T-cell (primary cell): Measurements from ENCODE around the gene DSTN. TPM values are rescaled to one million over a fixed set of nuclear protein-coding genes. Genes with fewer than 3 reads are reported as not detected.

Source experiments
- ATAC-seq, 4 experiments: fragments of 200-7000 bp in 3 of 4; fragments of 150-1000 bp in 1 of 4; cut with Tn5 transposase; replicated peaks in 1 of 4; 1 replicate in 3 of 4; 2 replicates in 1 of 4; pipeline ENCODE4 v1.10.0; 2021; ENCODE audit warnings: moderate library complexity in 3 of 4, mild to moderate bottlenecking in 2 of 4, moderate number of reproducible peaks in 1 of 4
- CTCF ChIA-PET, 2 donors: fragments of 300-600 bp; sonication (Branson Sonifier 250); formaldehyde crosslinking; loops; one replicate each; lab custom pipeline; 2022; ENCODE audit warnings: antibody characterized with exemption in 2 of 2; lab: Charles Lee
- POLR2A ChIA-PET, 2 donors: fragments of 300-600 bp; sonication (Branson Sonifier 250); formaldehyde crosslinking; loops; one replicate each; lab custom pipeline; 2022; ENCODE audit warnings: antibody characterized with exemption in 2 of 2; lab: Charles Lee
- DNase-seq, 35 experiments: peaks; one replicate each; pipeline versions ENCODE4 v3.0.0 to v3.0.0-alpha.2; 2013 to 2023
- H3K27ac ChIP-seq: one replicate; pipeline ENCODE4 v1.5.1; 2013; ENCODE audit warnings: low read length
- H3K27me3 ChIP-seq, 2 experiments: replicated peaks in 1 of 2; 1 replicate in 1 of 2; 2 replicates in 1 of 2; pipeline versions ENCODE4 v1.6.1 to v1.7.0; 2013; ENCODE audit warnings: low read length in 1 of 2, mixed read lengths in 1 of 2; ENCODE audit not compliant: control insufficient read depth in 2 of 2, insufficient read depth in 2 of 2; ENCODE audit errors: extremely low read depth in 1 of 2
- H3K36me3 ChIP-seq, 2 donors: 1 replicate in 1 of 2; 2 replicates in 1 of 2; pipeline versions ENCODE4 v1.6.1 to v1.7.0; 2013; ENCODE audit warnings: low read length in 1 of 2; ENCODE audit not compliant: control insufficient read depth in 2 of 2, insufficient read depth in 1 of 2; ENCODE audit errors: extremely low read depth in 1 of 2
- H3K4me1 ChIP-seq, 2 experiments: 1 replicate in 1 of 2; 2 replicates in 1 of 2; pipeline versions ENCODE4 v1.6.1 to v1.7.0; 2013; ENCODE audit warnings: low read length in 2 of 2, mixed read lengths in 1 of 2; ENCODE audit not compliant: insufficient read depth in 2 of 2, control insufficient read depth in 1 of 2; ENCODE audit errors: extremely low read depth in 1 of 2
- H3K4me3 ChIP-seq, 2 donors: 1 replicate in 1 of 2; 2 replicates in 1 of 2; pipeline versions ENCODE4 v1.5.1 to v1.7.0; 2013; ENCODE audit warnings: mild to moderate bottlenecking in 2 of 2, low read length in 1 of 2, moderate library complexity in 1 of 2; ENCODE audit not compliant: control insufficient read depth in 1 of 2; ENCODE audit errors: extremely low read depth in 1 of 2
- H3K9me3 ChIP-seq: 2 replicates; pipeline ENCODE4 v1.7.0; 2013
- H3K27ac Mint-ChIP-seq, 2 donors: one replicate each; pipeline ENCODE4 v1.8.0; 2020 to 2021; ENCODE audit warnings: mild to moderate bottlenecking in 2 of 2, mixed read lengths in 2 of 2
- H3K27me3 Mint-ChIP-seq, 2 donors: one replicate each; pipeline ENCODE4 v1.8.0; 2021 to 2022; ENCODE audit warnings: mixed read lengths in 2 of 2
- H3K36me3 Mint-ChIP-seq: one replicate; pipeline ENCODE4 v1.8.0; 2021; ENCODE audit warnings: mixed read lengths
- H3K4me1 Mint-ChIP-seq, 3 donors: one replicate each; pipeline ENCODE4 v1.8.0; 2020 to 2022; ENCODE audit warnings: mixed read lengths in 3 of 3, mild to moderate bottlenecking in 1 of 3
- H3K4me3 Mint-ChIP-seq, 3 donors: one replicate each; pipeline ENCODE4 v1.8.0; 2020 to 2022; ENCODE audit warnings: mild to moderate bottlenecking in 3 of 3, mixed read lengths in 3 of 3, moderate library complexity in 3 of 3
- H3K9me3 Mint-ChIP-seq, 3 donors: one replicate each; pipeline ENCODE4 v1.8.0; 2020 to 2022; ENCODE audit warnings: mixed read lengths in 3 of 3
- WGBS: methylation state at CpG from one replicate; pipeline ENCODE4 v1.1.5; 2013; ENCODE audit warnings: missing lambda C conversion rate; ENCODE audit not compliant: insufficient coverage; 5-methylcytosine and 5-hydroxymethylcytosine counted together
- total RNA-seq, 35 experiments: library from RNA in 6 of 35; stranded (reverse) in 6 of 35; fragments of 120-200 nt in 1 of 35; gene quantifications; one replicate each; pipeline versions ENCODE4 v1.2.1 to v1.2.4 and lab custom pipeline; 2013 to 2026

DSTN gene
- total RNA-seq, 5 donors from 2014 or later (not counting 1 experiment from before 2014, with no cell fraction given): 36.3 to 41.7 (median 41.3) TPM

GRCh38 chr20:17624551-17625245 lies 54.8 kb downstream of the DSTN start:
- Mint-ChIP-seq H3K27ac (no peak overlapping the region), H3K4me3 (no peak overlapping the region), H3K27me3 (no peaks in the 10 kb centered on the region)

GRCh38 chr20:17625246-17626051 lies 55.6 kb downstream of the DSTN start:
- H3K9me3 Mint-ChIP-seq: no peaks in the 10 kb centered on the region

More at GRCh38 chr20:17624551-17625245, 54.8 kb downstream of the DSTN start:
- Mint-ChIP-seq H3K9me3 (no peaks in the 10 kb centered on the region), H3K36me3 (peaks cover 36% of the 10 kb centered on the region), H3K4me1 (no peaks in the 10 kb centered on the region)
- POLR2A ChIA-PET: no interaction called here
- CTCF ChIA-PET: no interaction called here
- Histone ChIP-seq H3K36me3 (peaks cover 30 to 49% of the 10 kb centered on the region in 2 donors), H3K4me1 (no peaks in the 10 kb centered on the region), H3K9me3 (no peaks in the 10 kb centered on the region), H3K27me3 (no peaks in the 10 kb centered on the region), H3K4me3 (no peak overlapping the region), H3K27ac (no peak overlapping the region)
- ATAC-seq (no peak), DNase-seq (no peak)
- WGBS: 93% methylated on average over 12 of the region's 15 CpGs

GRCh38 chr20:17626217-17627007 lies 56.5 kb downstream of the DSTN start:
- H3K4me1 Mint-ChIP-seq: no peaks in the 10 kb centered on the region
- ChIA-PET CTCF (interaction anchor here in 1 of 2 donors (0.6 kb wide), 1 partner anchor 148 kb away, joined by 11 read pairs; no protein-coding TSS in a partner anchor), POLR2A (no interaction called here)
- Histone ChIP-seq H3K36me3 (peaks cover 30 to 41% of the 10 kb centered on the region in 2 donors), H3K9me3 (no peaks in the 10 kb centered on the region), H3K27ac (no peak overlapping the region), H3K27me3 (no peaks in the 10 kb centered on the region), H3K4me3 (no peak overlapping the region), H3K4me1 (no peaks in the 10 kb centered on the region)
- no peaks in the 10 kb centered on the region for H3K9me3 Mint-ChIP-seq
- H3K4me3 Mint-ChIP-seq: no peak overlapping the region
- no peak for ATAC-seq
- WGBS: 93% methylated on average over 18 of the region's 18 CpGs
- no peaks in the 10 kb centered on the region for H3K27me3 Mint-ChIP-seq
- peaks cover 34% of the 10 kb centered on the region for H3K36me3 Mint-ChIP-seq
- DNase-seq: no peak
- no peak overlapping the region for H3K27ac Mint-ChIP-seq

More at GRCh38 chr20:17625246-17626051, 55.6 kb downstream of the DSTN start:
- ATAC-seq: no peak
- Histone ChIP-seq H3K4me3 (no peak overlapping the region), H3K27me3 (no peaks in the 10 kb centered on the region), H3K36me3 (peaks cover 26 to 45% of the 10 kb centered on the region in 2 donors), H3K4me1 (no peaks in the 10 kb centered on the region), H3K9me3 (no peaks in the 10 kb centered on the region), H3K27ac (no peak overlapping the region)
- 95% methylated on average over 24 of the region's 27 CpGs for WGBS
- Mint-ChIP-seq H3K36me3 (peaks cover 36% of the 10 kb centered on the region), H3K27me3 (no peaks in the 10 kb centered on the region), H3K27ac (no peak overlapping the region), H3K4me1 (no peaks in the 10 kb centered on the region), H3K4me3 (no peak overlapping the region)
- POLR2A ChIA-PET: no interaction called here
- CTCF ChIA-PET: interaction anchor here (0.5 to 0.6 kb wide), 2 partner anchors 121 to 147 kb away, joined by 4 to 11 read pairs; no protein-coding TSS in a partner anchor
- no peak for DNase-seq

- CTCF ChIA-PET: no interaction called here
- no peak overlapping the region for H3K27ac Mint-ChIP-seq
These were observed 57.5 kb downstream of the DSTN start for GRCh38 chr20:17627101-17627955.

GRCh38 chr20:17628101-17628841 lies 58.4 kb downstream of the DSTN start:
- no peak for ATAC-seq
- H3K4me3 ChIP-seq: no peak overlapping the region
- CTCF ChIA-PET: no interaction called here
- Mint-ChIP-seq H3K4me1 (no peaks in the 10 kb centered on the region), H3K27ac (no peak overlapping the region), H3K9me3 (no peaks in the 10 kb centered on the region), H3K4me3 (no peak overlapping the region), H3K36me3 (peaks cover 33% of the 10 kb centered on the region), H3K27me3 (no peaks in the 10 kb centered on the region)
- POLR2A ChIA-PET: no interaction called here
- H3K4me1 ChIP-seq: no peaks in the 10 kb centered on the region
- no peaks in the 10 kb centered on the region for H3K9me3 ChIP-seq
- WGBS: 93% methylated on average over 18 of the region's 18 CpGs
- H3K27me3 ChIP-seq: no peaks in the 10 kb centered on the region
- H3K27ac ChIP-seq: no peak overlapping the region
- peaks cover 24 to 54% of the 10 kb centered on the region in 2 donors for H3K36me3 ChIP-seq
- no peak for DNase-seq

More at GRCh38 chr20:17627101-17627955, 57.5 kb downstream of the DSTN start:
- Histone ChIP-seq H3K27ac (no peak overlapping the region), H3K4me3 (no peak overlapping the region), H3K9me3 (no peaks in the 10 kb centered on the region), H3K27me3 (no peaks in the 10 kb centered on the region), H3K4me1 (no peaks in the 10 kb centered on the region), H3K36me3 (peaks cover 26 to 46% of the 10 kb centered on the region in 2 donors)
- H3K27me3 Mint-ChIP-seq: no peaks in the 10 kb centered on the region
- POLR2A ChIA-PET: no interaction called here
- H3K4me1 Mint-ChIP-seq: no peaks in the 10 kb centered on the region
- DNase-seq (no peak), ATAC-seq (no peak)
- no peak overlapping the region for H3K4me3 Mint-ChIP-seq
- no peaks in the 10 kb centered on the region for H3K9me3 Mint-ChIP-seq
- WGBS: 95% methylated on average over 16 of the region's 27 CpGs
- H3K36me3 Mint-ChIP-seq: peaks cover 32% of the 10 kb centered on the region
